ENCODE results near the gene MYOM1.

DNA sequence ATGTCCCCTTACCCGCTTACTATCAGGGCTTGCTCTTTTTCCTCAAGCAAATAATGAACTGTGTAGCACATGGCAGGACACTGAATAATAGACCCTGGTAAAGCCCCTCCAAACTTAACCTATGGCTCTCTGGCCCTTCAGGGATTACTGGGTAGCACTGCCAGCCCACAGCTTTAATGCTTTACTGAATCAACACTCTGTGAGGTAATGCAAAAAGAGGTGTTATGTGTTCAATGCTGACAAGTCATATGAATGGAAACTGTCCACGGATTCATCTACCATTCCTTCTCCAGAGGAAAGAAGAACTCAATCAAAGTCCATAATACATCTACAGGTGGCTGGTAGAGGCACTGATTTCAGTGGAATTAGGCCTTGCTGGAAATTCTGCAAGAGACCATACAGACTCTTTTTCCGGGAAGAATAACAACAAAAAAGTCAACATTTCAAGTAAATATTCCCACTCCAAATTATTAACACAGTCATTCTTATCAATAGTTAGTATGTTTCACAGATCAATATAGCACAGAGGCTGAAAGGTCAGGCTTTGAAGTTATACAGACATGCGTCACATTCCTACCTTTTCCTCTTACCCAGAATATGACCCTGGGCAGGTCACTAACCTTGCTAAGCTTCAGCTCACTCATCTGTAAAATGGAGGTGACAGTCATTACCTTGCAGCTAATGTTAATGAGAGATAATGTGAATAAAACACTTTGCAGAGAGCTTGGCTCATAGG lies 13.8 kb upstream of the MYOM1 start:
- TF ChIP-seq, protein P1, sequence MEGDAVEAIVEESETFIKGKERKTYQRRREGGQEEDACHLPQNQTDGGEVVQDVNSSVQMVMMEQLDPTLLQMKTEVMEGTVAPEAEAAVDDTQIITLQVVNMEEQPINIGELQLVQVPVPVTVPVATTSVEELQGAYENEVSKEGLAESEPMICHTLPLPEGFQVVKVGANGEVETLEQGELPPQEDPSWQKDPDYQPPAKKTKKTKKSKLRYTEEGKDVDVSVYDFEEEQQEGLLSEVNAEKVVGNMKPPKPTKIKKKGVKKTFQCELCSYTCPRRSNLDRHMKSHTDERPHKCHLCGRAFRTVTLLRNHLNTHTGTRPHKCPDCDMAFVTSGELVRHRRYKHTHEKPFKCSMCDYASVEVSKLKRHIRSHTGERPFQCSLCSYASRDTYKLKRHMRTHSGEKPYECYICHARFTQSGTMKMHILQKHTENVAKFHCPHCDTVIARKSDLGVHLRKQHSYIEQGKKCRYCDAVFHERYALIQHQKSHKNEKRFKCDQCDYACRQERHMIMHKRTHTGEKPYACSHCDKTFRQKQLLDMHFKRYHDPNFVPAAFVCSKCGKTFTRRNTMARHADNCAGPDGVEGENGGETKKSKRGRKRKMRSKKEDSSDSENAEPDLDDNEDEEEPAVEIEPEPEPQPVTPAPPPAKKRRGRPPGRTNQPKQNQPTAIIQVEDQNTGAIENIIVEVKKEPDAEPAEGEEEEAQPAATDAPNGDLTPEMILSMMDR (IDR thresholded peaks at IDR 0.05): no peak
- TF ChIP-seq POLR2A (IDR thresholded peaks at IDR 0.05): no peak
